Measurements from ENCODE around the gene MED12L.

MED12L gene

GRCh38 chr3:151329363-151329762 is 243.9 kb downstream of the MED12L start, which contains the start of gene P2RY13:
Gene P2RY13, minus strand, starts transcription at chr3:151329549. Its CDS starts 21 bp downstream, at chr3:151329528.
- no peak for TF ChIP-seq POLR2A (IDR thresholded peaks at IDR 0.05; ENCODE audit: low read depth, low read length)
- no peak for FAIRE-seq
- DNase-seq (ENCODE audit: insufficient read length, low spot score): no peak

- no peak for TF ChIP-seq POLR2A (IDR thresholded peaks at IDR 0.05; ENCODE audit: low read depth, low read length)
- FAIRE-seq (no peak), DNase-seq (ENCODE audit: insufficient read length, low spot score) (no peak)
These were observed 244.9 kb downstream of the MED12L start for GRCh38 chr3:151330379-151330778.

GRCh38 chr3:151330899-151331298 is 245.4 kb downstream of the MED12L start:
- FAIRE-seq (no peak), DNase-seq (ENCODE audit: insufficient read length, low spot score) (no peak)

GRCh38 chr3:151331696-151332095 is 246.2 kb downstream of the MED12L start:
- TF ChIP-seq POLR2A (IDR thresholded peaks at IDR 0.05; ENCODE audit: low read depth, low read length): no peak
- FAIRE-seq: no peak
- DNase-seq (ENCODE audit: insufficient read length, low spot score): no peak

More at GRCh38 chr3:151330899-151331298, 245.4 kb downstream of the MED12L start:
- TF ChIP-seq POLR2A (IDR thresholded peaks at IDR 0.05; ENCODE audit: low read depth, low read length): no peak

- no peak for TF ChIP-seq POLR2A (IDR thresholded peaks at IDR 0.05; ENCODE audit: low read depth, low read length)
- no peak for DNase-seq (ENCODE audit: insufficient read length, low spot score)
- peak; percentile 65 for FAIRE-seq
These were observed 260.4 kb downstream of the MED12L start for GRCh38 chr3:151345859-151346258.

- DNase-seq (ENCODE audit: insufficient read length, low spot score): no peak
- no peak for TF ChIP-seq POLR2A (IDR thresholded peaks at IDR 0.05; ENCODE audit: low read depth, low read length)
- FAIRE-seq: no peak
These were observed 260.8 kb downstream of the MED12L start for GRCh38 chr3:151346292-151346691.

- FAIRE-seq: no peak
- DNase-seq (ENCODE audit: insufficient read length, low spot score): no peak
- TF ChIP-seq POLR2A (IDR thresholded peaks at IDR 0.05; ENCODE audit: low read depth, low read length): no peak
These were observed 262.0 kb downstream of the MED12L start for GRCh38 chr3:151347432-151347831.

- FAIRE-seq: no peak
- DNase-seq (ENCODE audit: insufficient read length, low spot score): no peak
- no peak for TF ChIP-seq POLR2A (IDR thresholded peaks at IDR 0.05; ENCODE audit: low read depth, low read length)
These were observed 265.2 kb downstream of the MED12L start for GRCh38 chr3:151350656-151351055.

GRCh38 chr3:151351219-151351618 is 265.8 kb downstream of the MED12L start:
- DNase-seq (ENCODE audit: insufficient read length, low spot score): no peak
- no peak for FAIRE-seq
- TF ChIP-seq POLR2A (IDR thresholded peaks at IDR 0.05; ENCODE audit: low read depth, low read length): no peak

- no peak for DNase-seq (ENCODE audit: insufficient read length, low spot score)
- FAIRE-seq: no peak
These were observed 266.2 kb downstream of the MED12L start for GRCh38 chr3:151351648-151352047.

GRCh38 chr3:151356794-151357462 is 271.5 kb downstream of the MED12L start:
- TF ChIP-seq POLR2A (IDR thresholded peaks at IDR 0.05; ENCODE audit: low read depth, low read length): no peak
- peak; percentile 45 for FAIRE-seq
- no peak for DNase-seq (ENCODE audit: insufficient read length, low spot score)

More at GRCh38 chr3:151351648-151352047, 266.2 kb downstream of the MED12L start:
- TF ChIP-seq POLR2A (IDR thresholded peaks at IDR 0.05; ENCODE audit: low read depth, low read length): no peak

GRCh38 chr3:151357463-151357850 is 272.0 kb downstream of the MED12L start:
- DNase-seq (ENCODE audit: insufficient read length, low spot score) (no peak), FAIRE-seq (no peak)
- TF ChIP-seq POLR2A (IDR thresholded peaks at IDR 0.05; ENCODE audit: low read depth, low read length): no peak

GRCh38 chr3:151362751-151363174 is 277.3 kb downstream of the MED12L start:
- no peak for DNase-seq (ENCODE audit: insufficient read length, low spot score)

GRCh38 chr3:151366993-151367392 is 281.5 kb downstream of the MED12L start:
- DNase-seq (ENCODE audit: insufficient read length, low spot score) (no peak), FAIRE-seq (no peak)
- TF ChIP-seq POLR2A (IDR thresholded peaks at IDR 0.05; ENCODE audit: low read depth, low read length): no peak

More at GRCh38 chr3:151362751-151363174, 277.3 kb downstream of the MED12L start:
- TF ChIP-seq POLR2A (IDR thresholded peaks at IDR 0.05; ENCODE audit: low read depth, low read length): no peak
- no peak for FAIRE-seq

GRCh38 chr3:151367448-151367847 is 282.0 kb downstream of the MED12L start:
- no peak for FAIRE-seq
- no peak for DNase-seq (ENCODE audit: insufficient read length, low spot score)
- no peak for TF ChIP-seq POLR2A (IDR thresholded peaks at IDR 0.05; ENCODE audit: low read depth, low read length)
